Mesothelial cell of epicardium (in vitro differentiated cells): ENCODE results near the gene CASZ1. TPM values are rescaled to one million over a fixed set of nuclear protein-coding genes. Genes with fewer than 3 reads are reported as not detected.

Experiments used
- DNase-seq, 2 experiments: peaks; one replicate each; pipeline ENCODE4 v3.0.0; 2021; ENCODE audit warnings: low spot score in 2 of 2; ENCODE audit not compliant: unreplicated experiment in 2 of 2
- H3K27ac Mint-ChIP-seq: 2 replicates; pipeline ENCODE4 v1.8.0; 2021; ENCODE audit warnings: mixed read lengths
- H3K27me3 Mint-ChIP-seq: 2 replicates; pipeline ENCODE4 v1.8.0; 2021; ENCODE audit warnings: low read depth, mixed read lengths
- H3K36me3 Mint-ChIP-seq: 2 replicates; pipeline ENCODE4 v1.8.0; 2021; ENCODE audit warnings: mixed read lengths
- H3K4me1 Mint-ChIP-seq: 2 replicates; pipeline ENCODE4 v1.8.0; 2021; ENCODE audit warnings: mixed read lengths
- H3K4me3 Mint-ChIP-seq: 2 replicates; pipeline ENCODE4 v1.8.0; 2021; ENCODE audit warnings: mild to moderate bottlenecking, moderate library complexity, mixed read lengths
- H3K9me3 Mint-ChIP-seq: 2 replicates; pipeline ENCODE4 v1.8.0; 2021; ENCODE audit warnings: mixed read lengths
- CTCF ChIP-seq: fragments of 200-600 bp; sonication (generic); IDR thresholded peaks from one replicate; pipeline ENCODE4 v1.5.0; 2021; ENCODE audit warnings: antibody characterized with exemption; ENCODE audit not compliant: unreplicated experiment
- total RNA-seq: library from RNA; stranded (reverse); gene quantifications from 3 replicates; pipeline ENCODE4 v1.2.1, GENCODE V29; 2021

CASZ1 gene
- total RNA-seq, 1 donor from 2014 or later = 8.9 TPM

GRCh38 chr1:10598389-10598702 lies 198.1 kb downstream of the CASZ1 start:
- H3K4me3 Mint-ChIP-seq = no peak overlapping the region
- H3K27ac Mint-ChIP-seq = no peak overlapping the region
- TF ChIP-seq CTCF = no peak
- H3K36me3 Mint-ChIP-seq = peaks cover 3% of the 10 kb centered on the region
- no peaks in the 10 kb centered on the region for H3K9me3 Mint-ChIP-seq
- no peak for DNase-seq
- H3K27me3 Mint-ChIP-seq = no peaks in the 10 kb centered on the region
- peaks cover 27% of the 10 kb centered on the region for H3K4me1 Mint-ChIP-seq

- Mint-ChIP-seq H3K27me3 (no peaks in the 10 kb centered on the region), H3K27ac (no peak overlapping the region), H3K4me1 (peaks cover 24% of the 10 kb centered on the region), H3K36me3 (peaks cover 3% of the 10 kb centered on the region), H3K4me3 (no peak overlapping the region), H3K9me3 (no peaks in the 10 kb centered on the region)
- DNase-seq = no peak
- TF ChIP-seq CTCF = no peak
Observed at GRCh38 chr1:10597492-10598388, 198.7 kb downstream of the CASZ1 start.

GRCh38 chr1:10596780-10597179 lies 199.7 kb downstream of the CASZ1 start:
- Mint-ChIP-seq H3K4me1 (peaks cover 18% of the 10 kb centered on the region), H3K36me3 (peaks cover 3% of the 10 kb centered on the region), H3K27me3 (no peaks in the 10 kb centered on the region), H3K27ac (no peak overlapping the region), H3K4me3 (no peak overlapping the region), H3K9me3 (no peaks in the 10 kb centered on the region)
- TF ChIP-seq CTCF = no peak
- no peak for DNase-seq

GRCh38 chr1:10594595-10595223 lies 201.7 kb downstream of the CASZ1 start:
- DNase-seq = no peak
- Mint-ChIP-seq H3K27me3 (no peaks in the 10 kb centered on the region), H3K9me3 (no peaks in the 10 kb centered on the region), H3K4me1 (peaks cover 10% of the 10 kb centered on the region), H3K36me3 (no peaks in the 10 kb centered on the region), H3K4me3 (no peak overlapping the region), H3K27ac (no peak overlapping the region)
- no peak for TF ChIP-seq CTCF

GRCh38 chr1:10593750-10594149 lies 202.7 kb downstream of the CASZ1 start:
- Mint-ChIP-seq H3K4me1 (peaks cover 3% of the 10 kb centered on the region), H3K36me3 (no peaks in the 10 kb centered on the region), H3K4me3 (no peak overlapping the region), H3K9me3 (no peaks in the 10 kb centered on the region), H3K27me3 (no peaks in the 10 kb centered on the region), H3K27ac (no peak overlapping the region)
- no peak for TF ChIP-seq CTCF
- no peak for DNase-seq
